GM20431 (cell line): ENCODE results near the gene ASB7.

Experiments used
- in situ Hi-C: fragments of 300-500 bp; cut with MseI, MboI; formaldehyde crosslinking; loops from one replicate; pipeline ENCODE4 v1.15.0; 2020; ENCODE audit warnings: low sequenced_read_pairs; ENCODE audit not compliant: unreplicated experiment

ASB7 gene

DNA sequence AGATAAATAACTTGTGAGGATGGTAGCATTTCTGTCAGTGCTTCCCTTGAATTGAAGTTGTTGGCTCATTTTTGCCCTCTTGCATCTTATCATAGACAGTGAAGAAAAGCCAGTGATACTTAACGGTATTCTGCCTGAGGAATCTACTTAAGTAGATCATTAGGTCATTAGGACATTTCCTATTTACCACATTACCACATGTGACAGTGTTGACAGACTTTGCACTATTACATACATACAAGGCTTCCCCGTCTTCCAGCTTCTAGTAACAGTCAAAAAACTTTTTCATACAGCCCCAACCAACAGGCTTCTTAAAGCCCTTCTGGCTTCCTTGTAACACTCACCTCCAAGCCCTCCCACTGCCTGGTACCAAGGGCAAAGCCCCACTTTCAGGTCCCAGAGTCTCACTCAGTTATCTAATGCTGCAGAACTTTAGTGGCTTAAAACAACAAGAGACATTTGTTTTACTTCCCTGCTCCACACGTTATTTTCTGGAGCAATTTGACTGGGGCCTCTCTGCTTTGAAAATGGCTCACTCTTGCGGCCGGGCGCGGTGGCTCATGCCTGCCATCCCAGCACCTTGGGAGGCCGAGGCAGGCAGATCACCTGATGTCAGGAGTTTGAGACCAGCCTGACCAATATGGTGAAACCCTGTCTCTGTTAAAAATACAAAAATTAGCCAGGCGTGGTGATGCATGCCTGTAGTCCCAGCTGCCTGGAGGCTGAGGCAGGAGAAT, 40.0 kb downstream of the ASB7 start:
- in situ Hi-C loops, result loop anchor here (25.0 kb wide), 2 partner anchors 220 to 370 kb away; no protein-coding TSS in a partner anchor

DNA sequence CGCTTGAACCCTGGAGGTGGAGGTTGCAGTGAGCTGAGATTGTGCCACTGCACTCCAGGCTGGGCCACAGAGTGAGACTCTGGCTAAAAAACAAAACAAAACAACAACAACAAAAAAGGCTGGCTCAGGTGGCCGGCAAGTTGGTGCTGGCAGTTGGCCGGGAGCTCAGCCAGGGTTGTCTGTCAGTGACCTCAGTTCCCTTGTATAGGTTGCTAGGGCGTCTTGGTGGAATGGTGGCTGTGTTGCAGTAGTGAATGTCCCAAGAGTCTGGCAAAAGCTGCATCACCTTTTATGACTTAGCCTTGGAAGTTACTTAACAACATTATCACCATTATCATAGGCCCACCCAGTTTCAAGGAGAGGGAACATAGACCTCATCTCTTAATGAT, 40.6 kb downstream of the ASB7 start:
- in situ Hi-C loops, result loop anchor here (25.0 kb wide), 2 partner anchors 219 to 369 kb away; no protein-coding TSS in a partner anchor

DNA sequence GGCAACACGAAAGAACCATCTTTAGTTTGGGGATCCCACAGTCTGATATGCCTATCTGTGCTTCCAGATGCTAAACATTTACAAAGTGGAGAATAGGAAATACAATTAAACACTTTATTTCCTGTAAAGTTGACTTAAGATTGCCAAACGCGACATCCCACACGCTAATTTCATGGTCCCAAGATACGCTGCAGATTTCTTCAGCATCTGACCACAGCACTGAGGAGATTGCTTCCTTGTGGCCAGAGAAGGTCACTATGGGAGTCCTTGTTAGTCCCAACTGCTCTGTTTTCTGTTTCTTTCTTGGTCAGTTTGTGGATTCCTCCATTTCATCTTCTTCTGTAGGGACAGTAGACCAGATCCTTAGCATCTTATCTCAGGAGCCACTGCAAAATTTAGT, 43.3 kb downstream of the ASB7 start:
- in situ Hi-C loops, result loop anchor here (25.0 kb wide), 2 partner anchors 217 to 367 kb away; no protein-coding TSS in a partner anchor

DNA sequence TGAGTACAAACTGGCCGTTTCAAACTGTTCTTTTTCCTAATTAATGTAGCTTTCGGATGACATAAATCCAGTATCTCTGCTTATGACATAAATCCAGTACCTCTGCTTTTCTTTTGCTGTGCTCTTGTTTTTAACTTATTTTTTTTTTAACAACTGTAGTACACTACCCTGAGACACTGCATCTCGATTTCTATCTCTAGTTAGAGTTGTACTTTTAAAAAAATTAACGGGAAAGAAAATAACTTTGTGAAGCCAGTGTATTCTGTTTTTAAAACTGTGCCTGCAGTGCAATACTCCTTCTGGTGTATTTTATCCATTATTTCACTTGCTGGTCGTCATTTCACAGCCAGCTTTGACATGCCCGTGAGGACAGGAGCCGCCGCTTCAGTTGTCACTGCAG, 46.6 kb downstream of the ASB7 start:
- in situ Hi-C loops, result loop anchor here (25.0 kb wide), 2 partner anchors 213 to 363 kb away; no protein-coding TSS in a partner anchor

DNA sequence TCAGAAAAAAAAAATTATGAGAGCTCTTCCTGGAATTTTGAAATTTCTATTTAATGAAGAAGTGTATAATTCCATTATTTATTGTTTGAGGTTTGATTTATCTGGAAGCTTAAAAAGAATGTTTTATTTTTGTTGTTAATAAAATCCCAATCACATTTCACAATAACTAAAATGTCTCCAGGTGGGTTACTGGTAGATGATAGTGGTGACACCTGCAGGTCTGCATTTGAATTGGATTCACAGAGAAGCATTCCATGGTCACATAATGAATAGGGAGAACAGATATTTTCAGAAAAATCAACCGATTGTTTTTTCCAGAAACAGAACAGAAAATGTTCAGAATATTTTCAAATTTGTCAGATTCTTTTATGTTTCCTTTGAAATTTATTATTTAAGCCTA, 48.3 kb downstream of the ASB7 start:
- in situ Hi-C loops, result no loop called here

DNA sequence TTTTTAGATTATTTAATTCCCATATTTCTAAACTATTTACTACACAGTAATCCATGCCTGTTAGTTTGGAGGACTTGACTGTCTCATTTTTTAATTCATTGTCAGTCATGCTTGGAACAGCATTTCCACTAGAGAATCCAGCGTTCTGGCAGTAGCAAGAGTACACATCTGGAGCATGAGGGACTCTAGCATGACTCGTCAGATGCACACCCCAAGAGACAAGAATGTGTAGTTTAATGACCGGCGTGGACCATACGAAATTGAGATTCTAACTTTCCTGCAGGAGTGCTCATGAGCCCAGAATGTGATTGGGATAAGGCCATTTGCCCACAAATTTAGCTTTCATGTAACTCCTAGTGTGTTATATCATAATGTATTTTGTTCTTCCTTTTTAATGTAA, 48.9 kb downstream of the ASB7 start:
- in situ Hi-C loops, result no loop called here

DNA sequence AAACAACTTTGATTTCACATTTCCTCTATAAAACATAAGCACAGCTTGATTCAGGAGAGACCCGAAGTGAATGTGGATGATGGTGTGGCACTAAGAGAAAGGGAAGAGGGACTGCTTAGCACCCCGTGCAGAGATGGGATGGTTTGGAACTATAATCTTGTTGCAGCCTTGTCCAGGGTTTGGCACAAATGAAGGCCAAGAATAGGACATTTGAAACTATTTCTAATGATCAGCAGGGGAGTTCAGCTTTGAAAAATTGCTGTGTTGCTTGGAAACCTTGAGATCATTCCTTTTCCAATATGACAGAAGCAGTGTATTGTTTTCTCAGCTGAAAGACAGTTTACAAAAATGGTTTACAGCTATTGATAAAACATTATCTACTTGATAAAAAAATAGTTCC, 49.7 kb downstream of the ASB7 start:
- in situ Hi-C loops, result no loop called here

DNA sequence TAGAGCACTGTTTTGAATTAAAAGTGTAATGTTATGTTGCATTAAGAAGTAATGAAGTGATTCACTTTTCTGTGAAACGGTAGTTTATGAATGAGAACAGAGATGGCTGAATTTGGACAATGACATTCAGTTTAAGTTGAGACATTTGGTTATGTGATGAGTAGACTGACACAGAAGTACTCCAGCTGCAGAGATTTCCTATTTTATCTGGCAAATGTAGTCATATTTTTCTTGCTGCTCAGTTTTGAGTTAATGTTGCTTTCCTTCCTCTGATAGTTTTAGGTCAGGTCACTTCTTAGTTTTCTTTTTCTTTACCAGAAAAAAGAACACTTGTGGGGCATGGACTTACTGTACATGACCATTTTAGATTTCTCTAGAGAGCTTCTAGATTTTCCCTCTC, 51.2 kb downstream of the ASB7 start:
- in situ Hi-C loops, result no loop called here

DNA sequence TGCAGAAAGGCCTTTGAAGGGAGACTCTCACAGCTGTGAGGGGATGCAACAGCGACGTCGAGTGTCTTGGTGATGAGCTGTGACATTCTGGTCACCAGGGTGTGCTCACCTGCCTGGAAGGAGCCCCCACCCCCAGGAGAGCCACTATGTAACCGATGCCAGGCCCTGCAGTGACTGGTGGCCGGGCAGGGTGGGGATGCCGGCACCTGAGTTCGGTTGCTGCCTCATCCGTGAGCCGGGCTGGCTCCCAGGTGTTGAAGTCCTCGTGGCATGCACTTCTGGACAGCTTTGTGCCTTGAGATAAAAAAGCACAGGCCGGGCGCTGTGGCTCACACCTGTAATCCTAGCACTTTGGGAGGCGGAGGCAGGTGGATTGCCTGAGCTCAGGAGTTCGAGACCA, 56.5 kb downstream of the ASB7 start:
- in situ Hi-C loops, result no loop called here

DNA sequence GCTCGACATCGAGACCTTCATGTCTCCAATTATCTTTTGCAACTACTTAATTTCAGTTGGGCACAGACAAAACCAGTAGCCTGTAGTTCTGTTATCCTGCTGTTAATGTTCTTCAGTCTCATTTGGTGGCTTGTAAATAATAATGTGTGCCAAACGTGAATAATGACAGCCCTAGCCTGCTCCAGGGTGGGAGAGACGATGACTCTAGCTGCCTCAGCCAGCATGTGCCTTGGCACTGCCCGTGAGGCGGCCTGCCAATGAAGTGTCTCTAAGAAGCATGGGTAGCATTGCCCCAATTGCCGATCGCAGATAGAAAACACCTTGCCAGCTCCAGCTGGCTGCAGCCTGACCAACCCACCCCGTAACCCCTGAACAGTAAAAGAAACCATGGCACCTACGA, 58.8 kb downstream of the ASB7 start:
- in situ Hi-C loops, result no loop called here

DNA sequence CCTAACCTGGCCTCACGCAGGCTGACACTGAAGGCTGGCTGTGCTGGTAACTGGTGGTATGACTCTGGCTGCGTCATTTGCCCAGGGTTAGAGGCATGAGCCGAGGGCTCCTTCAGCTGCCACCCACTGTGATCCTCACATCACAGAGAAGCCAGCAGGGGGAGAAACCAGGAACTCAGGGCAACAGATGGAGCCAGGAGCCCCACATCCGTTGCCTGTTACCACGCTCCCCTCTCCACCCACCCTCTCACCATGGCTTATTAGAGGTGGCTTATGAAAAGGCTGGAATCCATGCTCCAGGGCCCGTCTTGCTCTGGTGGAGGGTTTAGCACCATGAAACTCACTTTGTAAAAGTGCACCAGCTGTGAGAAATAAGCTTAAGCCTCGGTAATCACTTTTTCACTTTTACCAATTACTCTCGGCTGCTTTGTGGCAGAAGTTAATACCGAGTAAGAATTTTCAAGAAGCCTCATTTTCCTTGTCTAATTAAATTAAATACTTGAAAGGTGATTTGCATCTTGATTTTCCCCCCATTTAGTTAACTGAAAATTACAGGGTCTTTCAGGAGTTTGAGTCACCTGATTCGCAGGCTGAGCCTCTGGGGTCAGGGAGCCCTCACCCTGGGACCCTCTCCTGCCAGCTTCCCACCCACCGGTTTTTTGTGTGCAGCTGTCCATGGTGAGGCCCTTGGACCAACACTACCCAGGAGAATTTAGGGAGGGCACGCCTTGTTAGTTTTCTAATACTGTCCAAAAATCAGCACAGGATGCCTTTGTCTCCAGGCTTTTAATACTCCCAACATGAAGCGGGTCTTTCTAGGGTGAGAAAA, 60.9 kb downstream of the ASB7 start:
- in situ Hi-C loops, result no loop called here

DNA sequence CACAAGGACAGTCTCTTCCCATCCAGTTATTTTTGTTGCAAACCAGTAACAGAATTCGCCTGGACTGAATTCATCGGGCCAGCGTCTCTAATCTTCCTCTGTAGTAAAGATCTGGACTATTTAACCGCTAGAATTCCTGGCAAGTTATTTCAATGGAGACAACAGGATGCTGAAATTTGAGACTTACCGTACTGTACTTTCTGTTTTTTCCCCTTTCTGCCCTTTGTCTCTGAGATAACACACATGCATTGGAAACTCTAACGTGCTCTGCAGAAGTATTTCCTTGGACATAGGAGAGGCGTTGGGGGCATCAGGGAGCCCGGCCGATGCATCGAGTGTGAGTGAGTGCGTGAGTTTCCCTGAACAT, 61.5 kb downstream of the ASB7 start:
- in situ Hi-C loops, result no loop called here

DNA sequence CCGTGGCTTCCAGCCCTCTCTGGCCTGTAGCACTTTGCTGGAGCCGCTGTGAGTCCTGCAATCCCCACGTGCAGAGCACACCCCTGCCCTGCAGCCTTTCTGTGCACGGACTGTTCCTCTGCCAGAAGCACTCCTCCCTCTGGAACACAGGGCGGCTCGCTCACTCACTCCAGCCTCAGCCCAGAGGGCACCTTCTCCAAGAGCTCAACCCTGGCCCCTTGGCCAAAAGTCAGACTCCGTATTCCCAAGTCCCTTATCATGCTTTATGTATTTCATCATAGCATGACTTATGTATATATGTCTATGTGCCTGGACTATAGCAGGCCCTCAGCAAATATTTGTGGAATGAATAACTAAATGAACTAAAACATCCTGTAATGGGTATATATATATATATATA, 63.2 kb downstream of the ASB7 start:
- in situ Hi-C loops, result no loop called here

DNA sequence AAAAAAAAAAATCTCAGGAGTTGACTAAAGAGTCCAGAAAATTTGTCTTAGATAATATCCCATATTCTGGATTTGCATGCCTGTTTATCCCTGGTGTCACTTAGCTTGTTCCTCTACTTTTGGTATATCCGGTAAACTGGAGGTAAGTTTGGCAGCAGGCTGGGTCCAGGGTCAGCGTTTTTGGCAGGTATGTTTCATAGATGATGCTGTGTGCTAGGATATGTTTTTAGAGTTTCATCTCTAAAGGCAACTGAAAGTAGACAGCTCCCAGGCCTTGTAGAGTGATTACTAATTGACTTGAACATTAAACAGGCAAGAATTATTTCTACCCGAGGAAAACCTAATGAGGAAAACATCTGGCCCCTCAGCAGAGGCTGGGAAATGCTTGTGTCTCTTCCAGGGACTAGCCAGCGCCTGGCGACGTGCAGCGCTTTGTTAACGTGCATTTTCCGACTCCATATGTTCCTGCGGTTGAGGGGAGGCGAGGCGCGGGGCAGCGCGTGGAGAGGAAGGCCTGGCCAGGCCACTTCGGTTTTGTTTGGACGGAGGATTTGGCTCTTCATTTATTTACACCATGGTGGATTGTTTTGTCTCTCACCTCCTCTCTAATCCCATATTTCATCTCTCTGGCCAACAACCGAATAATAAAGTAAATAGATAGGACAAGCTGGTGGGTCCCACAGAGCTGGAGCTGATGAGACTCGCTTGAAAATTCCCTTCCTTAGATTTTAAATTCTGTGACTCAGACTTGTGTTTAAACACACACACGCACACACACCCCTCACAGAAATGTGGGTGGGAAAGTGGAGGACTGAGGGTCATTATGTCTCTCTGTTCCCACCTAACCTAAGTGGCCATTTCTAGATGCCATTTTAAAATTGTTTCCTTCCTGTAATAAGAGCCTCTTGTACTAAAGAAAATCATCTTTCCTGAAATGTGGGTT, 65.3 kb downstream of the ASB7 start:
- in situ Hi-C loops, result no loop called here

DNA sequence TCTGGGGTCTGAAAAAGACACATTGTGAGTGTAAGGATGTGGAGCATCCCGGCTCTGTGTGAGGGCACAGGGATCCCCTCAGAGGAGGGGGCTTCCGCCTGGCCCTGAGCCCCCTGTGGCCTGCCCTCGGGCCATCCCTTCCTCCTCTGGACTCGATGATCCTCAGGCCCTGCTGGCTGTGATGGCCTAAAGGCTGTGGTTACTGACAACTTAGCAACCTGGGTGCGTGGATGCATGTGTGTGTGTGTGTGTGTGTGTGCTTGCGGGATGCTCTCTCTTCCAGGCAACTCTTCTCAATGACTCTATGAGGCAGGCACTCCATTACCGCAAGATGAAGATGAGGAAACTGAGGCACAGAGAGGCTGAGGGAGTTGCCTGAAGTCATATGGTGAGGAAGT, 66.0 kb downstream of the ASB7 start:
- in situ Hi-C loops, result no loop called here

DNA sequence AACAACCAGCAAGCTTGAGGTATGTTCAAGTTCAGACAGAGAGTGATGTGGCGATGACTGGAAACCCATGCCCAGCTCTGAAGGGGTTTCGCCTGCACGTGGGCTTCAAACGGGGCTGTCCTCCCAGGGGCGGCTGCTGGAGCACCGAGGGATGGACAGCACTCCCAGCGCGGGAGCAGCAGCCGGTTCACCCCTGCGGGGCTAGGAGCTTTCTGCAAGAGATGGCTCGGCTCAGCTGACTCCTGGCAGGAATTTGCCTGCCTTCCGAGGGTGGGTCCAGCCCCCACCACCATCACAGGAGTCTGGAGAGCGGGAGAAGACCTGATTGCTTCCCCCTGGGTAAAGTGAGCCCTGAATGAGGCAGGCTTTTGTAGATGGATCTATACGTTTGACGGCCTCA, 66.9 kb downstream of the ASB7 start:
- in situ Hi-C loops, result no loop called here

DNA sequence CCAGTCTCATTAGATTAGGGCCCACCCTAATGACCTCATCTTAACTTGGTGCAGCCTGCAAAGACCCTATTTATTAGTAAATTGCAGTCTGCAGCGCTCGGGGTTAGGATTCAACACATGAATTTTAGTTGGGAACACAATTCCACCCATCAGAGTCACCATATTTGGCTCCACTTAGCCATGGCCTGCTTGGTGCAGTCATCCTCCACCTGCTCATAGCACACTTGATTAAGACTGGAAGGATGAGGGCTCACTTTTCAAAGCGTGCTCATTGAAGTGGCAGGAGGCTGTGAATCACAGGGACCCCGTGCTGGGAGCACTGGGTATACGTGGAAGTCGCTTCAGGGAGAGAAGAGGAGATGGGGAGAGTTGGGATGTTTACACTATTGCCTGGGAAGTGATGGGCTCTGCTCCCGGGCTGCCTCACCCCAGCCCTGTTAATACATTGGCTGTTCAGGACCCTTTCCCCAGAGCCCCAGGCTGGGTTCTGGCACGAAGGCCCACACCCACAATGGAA, 68.2 kb downstream of the ASB7 start:
- in situ Hi-C loops, result no loop called here

DNA sequence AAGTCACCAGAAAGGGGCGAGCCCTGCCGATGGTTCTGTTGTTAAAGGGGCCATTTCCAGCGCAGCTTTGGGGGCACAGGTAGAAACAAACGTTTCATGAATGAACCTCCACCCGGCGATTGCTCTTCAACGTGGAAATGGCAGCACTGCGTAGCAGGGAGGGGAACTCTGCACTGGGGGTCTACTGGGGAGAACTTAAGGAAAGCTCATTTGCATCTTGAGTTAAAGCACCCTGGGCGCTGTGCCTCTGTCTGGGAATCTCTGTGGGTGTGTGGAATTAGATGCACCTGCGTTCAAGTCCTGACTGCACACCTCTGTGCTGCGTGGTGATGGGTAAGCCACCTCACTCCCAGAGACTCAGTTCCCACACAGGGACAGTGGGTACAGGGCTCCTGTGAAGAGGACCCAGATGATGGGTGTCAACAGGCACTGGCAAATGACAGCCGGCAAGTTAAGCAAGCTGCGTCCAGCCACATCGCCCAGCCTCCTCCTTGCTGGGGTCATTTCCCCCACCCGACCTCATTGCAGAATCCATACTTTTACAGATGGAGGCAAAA, 68.8 kb downstream of the ASB7 start:
- in situ Hi-C loops, result no loop called here

DNA sequence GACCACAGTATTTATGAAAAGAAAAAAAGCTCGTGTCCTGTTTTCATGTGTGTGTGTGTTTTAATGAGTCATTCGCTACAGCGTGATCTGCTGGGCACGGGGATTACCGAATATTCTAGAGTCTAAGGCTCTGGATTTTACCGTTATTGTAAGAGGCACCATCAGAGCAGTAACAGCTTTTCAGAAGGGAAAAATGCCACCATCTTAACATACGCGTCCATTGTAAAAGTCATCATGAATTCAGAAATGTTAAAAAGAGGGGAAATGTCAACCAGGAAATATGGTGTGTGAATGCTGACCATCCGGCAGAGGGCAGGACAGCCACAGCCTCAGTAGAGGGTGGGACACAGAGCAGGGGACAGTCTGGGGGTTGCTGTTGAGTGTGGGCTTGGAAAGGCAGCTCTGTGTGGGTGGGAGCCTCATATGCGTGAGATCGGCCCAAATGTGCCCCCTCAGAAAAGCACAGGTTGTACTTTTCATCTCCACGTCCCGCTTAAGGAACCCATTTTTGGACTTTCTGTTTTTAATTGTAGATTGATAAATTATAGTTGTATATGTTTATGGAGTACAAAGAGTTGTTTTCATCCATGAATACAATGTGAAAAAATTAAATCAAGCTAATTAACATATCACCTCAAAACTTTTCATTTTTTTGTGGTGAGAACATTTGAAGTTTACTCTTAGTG, 69.6 kb downstream of the ASB7 start:
- in situ Hi-C loops, result no loop called here
